ENCODE results near the gene KIFBP.
"Not testable (repeated sequence)": the region's sequence is repeated elsewhere in the genome, so short reads cannot be mapped to it uniquely, and the experiment has no call there.

The KIFBP gene

DNA sequence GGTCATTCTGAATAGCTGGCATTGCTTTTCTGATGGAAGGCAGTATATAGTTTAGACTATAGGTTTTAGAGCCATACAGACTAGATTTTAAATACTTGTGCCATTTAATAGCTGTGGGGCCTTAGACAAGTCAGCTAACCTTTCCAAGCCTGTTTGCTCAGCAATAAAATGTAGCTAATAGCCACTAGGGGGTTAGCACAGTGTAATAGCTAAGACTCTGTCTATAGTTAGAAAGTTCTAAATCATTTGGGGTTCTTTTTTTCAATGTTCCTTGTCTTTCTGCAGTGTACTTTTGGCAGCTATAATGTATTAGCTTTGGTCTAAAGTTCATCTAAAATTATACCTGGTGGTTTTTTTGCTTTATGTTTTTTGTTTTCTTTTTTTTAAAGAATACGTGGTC, 7.5 kb upstream of the KIFBP start:
- ATAC-seq, result no peak
- Mint-ChIP-seq H3K4me3 (no peak overlapping the region), H3K27ac (no peak overlapping the region), H3K36me3 (peaks cover 65% of the 10 kb centered on the region), H3K9me3 (no peaks in the 10 kb centered on the region), H3K4me1 (no peaks in the 10 kb centered on the region), H3K27me3 (no peaks in the 10 kb centered on the region)

GRCh38 chr10:68982389-68982788, 6.2 kb upstream of the KIFBP start:
- H3K27ac Mint-ChIP-seq, result no peak overlapping the region
- ATAC-seq, result no peak
- H3K4me3 Mint-ChIP-seq, result no peak overlapping the region
- H3K9me3 Mint-ChIP-seq, result no peaks in the 10 kb centered on the region
- peaks cover 6% of the 10 kb centered on the region for H3K4me1 Mint-ChIP-seq
- no peaks in the 10 kb centered on the region for H3K27me3 Mint-ChIP-seq
- peaks cover 55% of the 10 kb centered on the region for H3K36me3 Mint-ChIP-seq

DNA sequence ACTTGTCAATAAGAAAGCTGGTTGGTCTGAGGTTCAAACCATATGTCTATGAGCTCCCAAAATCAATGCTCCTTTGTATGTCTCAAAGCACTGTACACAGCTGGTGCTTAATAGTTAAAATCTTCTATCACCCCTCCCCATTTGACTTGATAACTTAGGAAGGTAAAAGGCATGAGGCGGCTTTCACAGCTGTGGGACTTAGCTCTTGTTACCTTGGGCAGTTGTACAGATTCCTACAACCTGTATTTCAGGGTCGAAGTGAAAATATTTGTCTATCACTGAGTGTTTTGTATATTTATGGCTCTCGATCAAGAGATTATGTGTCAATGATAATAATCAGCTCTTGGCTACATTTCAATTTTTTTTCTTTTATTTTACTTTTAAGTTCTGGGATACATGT, 992 bp upstream of the KIFBP start:
- H3K27ac Mint-ChIP-seq, result no peak overlapping the region
- no peak overlapping the region for H3K4me3 Mint-ChIP-seq
- no peaks in the 10 kb centered on the region for H3K27me3 Mint-ChIP-seq
- H3K9me3 Mint-ChIP-seq, result no peaks in the 10 kb centered on the region
- H3K4me1 Mint-ChIP-seq, result peaks cover 31% of the 10 kb centered on the region
- ATAC-seq, result no peak
- peaks cover 20% of the 10 kb centered on the region for H3K36me3 Mint-ChIP-seq

GRCh38 chr10:68989317-68989990, 851 bp downstream of the KIFBP start:
- Mint-ChIP-seq H3K9me3 (no peaks in the 10 kb centered on the region), H3K4me1 (peaks cover 40% of the 10 kb centered on the region), H3K4me3 (peak overlapping the region; percentile 99), H3K27ac (peak overlapping the region; percentile 83), H3K27me3 (no peaks in the 10 kb centered on the region), H3K36me3 (peaks cover 6% of the 10 kb centered on the region)
- ATAC-seq, result no peak

- no peaks in the 10 kb centered on the region for H3K9me3 Mint-ChIP-seq
These were observed 4.2 kb downstream of the KIFBP start for GRCh38 chr10:68992636-68993440.

DNA sequence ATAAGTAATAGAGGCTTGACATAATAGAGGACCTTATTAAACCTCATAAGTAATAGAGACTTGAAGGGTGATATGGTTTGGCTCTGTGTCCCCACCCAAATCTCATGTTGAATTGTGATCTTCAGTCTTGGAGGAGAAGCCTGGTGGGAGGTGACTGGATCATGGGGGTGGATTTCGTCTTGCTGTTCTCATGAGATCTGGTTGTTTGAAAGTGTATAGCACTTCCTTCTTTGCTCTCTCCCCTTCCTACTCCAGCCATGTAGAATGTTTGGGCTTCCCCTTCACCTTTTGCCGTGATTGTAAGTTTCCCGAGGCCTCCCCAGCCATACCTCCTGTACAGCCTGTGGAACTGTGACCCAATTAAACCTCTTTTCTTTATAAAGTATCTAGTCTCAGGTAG, 8.6 kb downstream of the KIFBP start:
- Mint-ChIP-seq H3K4me3 (peak overlapping the region; percentile 13), H3K4me1 (peaks cover 23% of the 10 kb centered on the region), H3K27me3 (no peaks in the 10 kb centered on the region), H3K36me3 (peaks cover 6% of the 10 kb centered on the region), H3K27ac (peak overlapping the region; percentile 38), H3K9me3 (no peaks in the 10 kb centered on the region)
- peak; percentile 12 for ATAC-seq

More at GRCh38 chr10:68992636-68993440, 4.2 kb downstream of the KIFBP start:
- Mint-ChIP-seq H3K27ac (no peak overlapping the region), H3K4me1 (peaks cover 44% of the 10 kb centered on the region), H3K36me3 (no peaks in the 10 kb centered on the region), H3K27me3 (no peaks in the 10 kb centered on the region), H3K4me3 (no peak overlapping the region)
- no peak for ATAC-seq

GRCh38 chr10:69004821-69005220, 16.2 kb downstream of the KIFBP start:
- no peak overlapping the region for H3K27ac Mint-ChIP-seq
- H3K4me3 Mint-ChIP-seq, result no peak overlapping the region
- H3K27me3 Mint-ChIP-seq, result no peaks in the 10 kb centered on the region
- ATAC-seq, result no peak
- no peaks in the 10 kb centered on the region for H3K4me1 Mint-ChIP-seq
- peaks cover 6% of the 10 kb centered on the region for H3K36me3 Mint-ChIP-seq
- H3K9me3 Mint-ChIP-seq, result no peaks in the 10 kb centered on the region

DNA sequence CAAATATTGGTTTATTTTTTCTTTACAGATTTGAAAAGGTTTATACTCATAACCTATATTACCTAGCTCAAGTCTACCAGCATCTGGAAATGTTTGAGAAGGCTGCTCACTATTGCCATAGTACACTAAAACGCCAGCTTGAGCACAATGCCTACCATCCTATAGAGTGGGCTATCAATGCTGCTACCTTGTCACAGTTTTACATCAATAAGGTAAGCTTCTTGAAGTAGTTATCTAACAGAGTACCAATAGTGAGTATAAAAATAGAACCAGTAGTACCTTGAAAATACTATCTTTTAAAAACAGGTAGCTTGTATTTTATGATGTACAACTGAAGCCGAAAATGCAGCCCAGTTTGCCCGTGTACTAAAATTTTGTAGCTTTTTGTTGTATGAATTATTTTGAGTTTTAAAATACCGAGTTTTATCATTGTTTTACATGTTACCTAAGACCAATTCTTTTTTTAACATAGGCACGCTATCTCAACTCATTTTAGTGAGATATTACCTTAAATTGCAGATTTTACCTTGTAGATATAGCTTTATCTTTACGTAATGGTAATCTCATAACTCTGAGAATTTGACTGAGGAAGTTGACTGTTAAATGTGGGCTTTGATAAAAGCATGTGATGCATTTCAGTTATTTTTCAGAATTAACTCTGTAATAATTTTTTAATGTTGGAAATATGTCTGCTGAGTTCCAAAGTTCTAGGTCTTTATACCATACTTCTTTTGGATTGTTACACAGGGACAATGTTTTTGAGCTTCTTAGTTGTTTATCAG, 17.3 kb downstream of the KIFBP start:
- ATAC-seq, result no peak
- Mint-ChIP-seq H3K4me1 (no peaks in the 10 kb centered on the region), H3K36me3 (peaks cover 12% of the 10 kb centered on the region), H3K27me3 (no peaks in the 10 kb centered on the region), H3K9me3 (no peaks in the 10 kb centered on the region), H3K27ac (no peak overlapping the region), H3K4me3 (no peak overlapping the region)

DNA sequence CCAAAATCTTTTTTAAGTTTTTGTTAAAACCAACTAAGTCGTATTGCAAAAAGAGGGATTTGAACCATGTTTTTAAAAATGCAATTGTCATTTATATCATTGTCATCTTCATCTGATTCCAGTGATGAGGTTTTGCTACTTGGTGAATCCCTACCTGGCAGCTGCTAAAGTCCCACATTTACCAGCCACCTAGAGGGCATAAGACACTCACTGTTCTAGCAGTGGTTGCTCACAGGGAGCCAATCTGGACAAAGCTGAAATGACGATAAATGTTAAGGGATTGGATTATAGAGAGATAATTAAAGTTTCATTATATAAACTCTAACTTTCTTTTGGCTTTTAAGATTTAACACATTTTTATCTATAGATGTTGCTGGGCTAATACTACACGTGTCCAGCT, 18.7 kb downstream of the KIFBP start:
- H3K36me3 Mint-ChIP-seq, result peaks cover 9% of the 10 kb centered on the region
- H3K4me1 Mint-ChIP-seq, result no peaks in the 10 kb centered on the region
- no peaks in the 10 kb centered on the region for H3K9me3 Mint-ChIP-seq
- no peak overlapping the region for H3K27ac Mint-ChIP-seq
- no peak for ATAC-seq
- H3K4me3 Mint-ChIP-seq, result no peak overlapping the region
- no peaks in the 10 kb centered on the region for H3K27me3 Mint-ChIP-seq

DNA sequence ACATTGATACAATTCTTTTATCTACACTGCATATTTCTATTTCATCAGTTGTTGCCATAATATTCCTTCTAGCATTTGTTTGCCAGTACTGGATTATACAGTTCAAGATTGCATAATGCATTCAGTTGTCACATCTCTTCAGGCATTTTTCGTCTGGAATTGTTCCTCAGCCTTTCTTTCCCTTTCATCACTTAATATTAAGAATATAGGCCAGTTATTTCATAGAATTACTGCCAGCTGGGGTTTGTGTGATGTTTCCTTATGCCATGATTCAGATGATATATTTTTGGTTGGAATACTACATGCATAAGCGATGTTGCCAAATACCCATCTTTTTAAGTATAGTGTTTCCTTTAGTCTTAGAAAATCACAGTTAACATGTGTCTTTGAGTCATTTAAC, 20.8 kb downstream of the KIFBP start:
- no peaks in the 10 kb centered on the region for H3K4me1 Mint-ChIP-seq
- no peaks in the 10 kb centered on the region for H3K27me3 Mint-ChIP-seq
- no peaks in the 10 kb centered on the region for H3K9me3 Mint-ChIP-seq
- H3K27ac Mint-ChIP-seq, result no peak overlapping the region
- peaks cover 25% of the 10 kb centered on the region for H3K36me3 Mint-ChIP-seq
- H3K4me3 Mint-ChIP-seq, result no peak overlapping the region
- ATAC-seq, result no peak

- H3K36me3 Mint-ChIP-seq, result peaks cover 28% of the 10 kb centered on the region
- no peak for ATAC-seq
- no peak overlapping the region for H3K4me3 Mint-ChIP-seq
- no peaks in the 10 kb centered on the region for H3K4me1 Mint-ChIP-seq
- H3K27me3 Mint-ChIP-seq, result no peaks in the 10 kb centered on the region
- H3K9me3 Mint-ChIP-seq, result no peaks in the 10 kb centered on the region
- H3K27ac Mint-ChIP-seq, result no peak overlapping the region
These were observed 21.6 kb downstream of the KIFBP start for GRCh38 chr10:69010151-69010640.

GRCh38 chr10:69012778-69013177, 24.2 kb downstream of the KIFBP start:
- not testable (repeated sequence) for H3K27ac Mint-ChIP-seq, ATAC-seq, H3K4me3 Mint-ChIP-seq, H3K9me3 Mint-ChIP-seq, H3K27me3 Mint-ChIP-seq, H3K4me1 Mint-ChIP-seq
- H3K36me3 Mint-ChIP-seq, result peaks cover 39% of the 10 kb centered on the region

- H3K27ac Mint-ChIP-seq, result no peak overlapping the region
- ATAC-seq, result no peak
- no peaks in the 10 kb centered on the region for H3K4me1 Mint-ChIP-seq
- no peaks in the 10 kb centered on the region for H3K27me3 Mint-ChIP-seq
- H3K4me3 Mint-ChIP-seq, result no peak overlapping the region
- H3K36me3 Mint-ChIP-seq, result peaks cover 52% of the 10 kb centered on the region
- H3K9me3 Mint-ChIP-seq, result no peaks in the 10 kb centered on the region
These were observed 25.6 kb downstream of the KIFBP start for GRCh38 chr10:69014171-69014570.

GRCh38 chr10:69018613-69019012, 30.0 kb downstream of the KIFBP start:
- Mint-ChIP-seq H3K4me1 (no peaks in the 10 kb centered on the region), H3K27ac (peak overlapping the region; percentile 20), H3K4me3 (no peak overlapping the region), H3K27me3 (no peaks in the 10 kb centered on the region), H3K9me3 (no peaks in the 10 kb centered on the region), H3K36me3 (peaks cover 37% of the 10 kb centered on the region)
- no peak for ATAC-seq

- no peak overlapping the region for H3K4me3 Mint-ChIP-seq
- no peak for ATAC-seq
- peaks cover 18% of the 10 kb centered on the region for H3K36me3 Mint-ChIP-seq
- peaks cover 3% of the 10 kb centered on the region for H3K4me1 Mint-ChIP-seq
- no peak overlapping the region for H3K27ac Mint-ChIP-seq
- H3K9me3 Mint-ChIP-seq, result no peaks in the 10 kb centered on the region
- H3K27me3 Mint-ChIP-seq, result no peaks in the 10 kb centered on the region
These were observed 34.0 kb downstream of the KIFBP start for GRCh38 chr10:69022611-69023010.
